ENCODE results near the gene ANKRD12.

ANKRD12 gene

GRCh38 chr18:9280849-9281248, 144.3 kb downstream of the ANKRD12 start:
- TF ChIP-seq EZH2phosphoT487 (IDR thresholded peaks at IDR 0.05; ENCODE audit: low read depth) (no peak), CTCF (IDR thresholded peaks at IDR 0.05; ENCODE audit: low read depth, low read length) (no peak)
- H3K79me2 ChIP-seq (ENCODE audit: low read length) = no peaks in the 10 kb centered on the region
- no peaks in the 10 kb centered on the region for H4K20me1 ChIP-seq (ENCODE audit: insufficient read depth, low read length)
- no peak overlapping the region for H2AFZ ChIP-seq (ENCODE audit: low read depth, low read length)
- H3K9ac ChIP-seq (ENCODE audit: low read length) = no peak overlapping the region
- H3K4me1 ChIP-seq (ENCODE audit: low read length) = no peaks in the 10 kb centered on the region
- no peaks in the 10 kb centered on the region for H3K27me3 ChIP-seq (ENCODE audit: low read depth, low read length)
- H3K27ac ChIP-seq (ENCODE audit: low read length) = no peak overlapping the region
- no peak overlapping the region for H3K4me2 ChIP-seq (ENCODE audit: low read length)
- H3K36me3 ChIP-seq (replicated peaks; ENCODE audit: low read depth, low read length) = peaks cover 28% of the 10 kb centered on the region
- no peaks in the 10 kb centered on the region for H3K9me3 ChIP-seq (ENCODE audit: insufficient read depth, low read length)
- H3K4me3 ChIP-seq (ENCODE audit: low read length) = no peak overlapping the region

GRCh38 chr18:9281780-9282179, 145.2 kb downstream of the ANKRD12 start:
- Histone ChIP-seq H3K79me2 (ENCODE audit: low read length) (no peaks in the 10 kb centered on the region), H4K20me1 (ENCODE audit: insufficient read depth, low read length) (no peaks in the 10 kb centered on the region), H2AFZ (ENCODE audit: low read depth, low read length) (no peak overlapping the region), H3K4me3 (ENCODE audit: low read length) (no peak overlapping the region), H3K36me3 (replicated peaks; ENCODE audit: low read depth, low read length) (peaks cover 23% of the 10 kb centered on the region), H3K4me1 (ENCODE audit: low read length) (no peaks in the 10 kb centered on the region), H3K27me3 (ENCODE audit: low read depth, low read length) (no peaks in the 10 kb centered on the region), H3K27ac (ENCODE audit: low read length) (no peak overlapping the region), H3K9me3 (ENCODE audit: insufficient read depth, low read length) (no peaks in the 10 kb centered on the region), H3K9ac (ENCODE audit: low read length) (no peak overlapping the region), H3K4me2 (ENCODE audit: low read length) (no peak overlapping the region)
- TF ChIP-seq CTCF (IDR thresholded peaks at IDR 0.05; ENCODE audit: low read depth, low read length) = no peak
- no peak for TF ChIP-seq EZH2phosphoT487 (IDR thresholded peaks at IDR 0.05; ENCODE audit: low read depth)

- Histone ChIP-seq H3K36me3 (replicated peaks; ENCODE audit: low read depth, low read length) (peaks cover 16% of the 10 kb centered on the region), H4K20me1 (ENCODE audit: insufficient read depth, low read length) (no peaks in the 10 kb centered on the region), H3K9ac (ENCODE audit: low read length) (no peak overlapping the region), H3K4me2 (ENCODE audit: low read length) (no peak overlapping the region), H2AFZ (ENCODE audit: low read depth, low read length) (no peak overlapping the region), H3K9me3 (ENCODE audit: insufficient read depth, low read length) (no peaks in the 10 kb centered on the region), H3K27me3 (ENCODE audit: low read depth, low read length) (no peaks in the 10 kb centered on the region), H3K79me2 (ENCODE audit: low read length) (no peaks in the 10 kb centered on the region), H3K4me1 (ENCODE audit: low read length) (no peaks in the 10 kb centered on the region), H3K27ac (ENCODE audit: low read length) (no peak overlapping the region), H3K4me3 (ENCODE audit: low read length) (no peak overlapping the region)
- no peak for TF ChIP-seq CTCF (IDR thresholded peaks at IDR 0.05; ENCODE audit: low read depth, low read length)
These were observed 147.2 kb downstream of the ANKRD12 start for GRCh38 chr18:9283791-9284190.

- Histone ChIP-seq H4K20me1 (ENCODE audit: insufficient read depth, low read length) (no peaks in the 10 kb centered on the region), H3K9ac (ENCODE audit: low read length) (no peak overlapping the region), H3K79me2 (ENCODE audit: low read length) (no peaks in the 10 kb centered on the region), H3K4me2 (ENCODE audit: low read length) (no peak overlapping the region), H2AFZ (ENCODE audit: low read depth, low read length) (no peak overlapping the region), H3K36me3 (replicated peaks; ENCODE audit: low read depth, low read length) (peaks cover 14% of the 10 kb centered on the region), H3K9me3 (ENCODE audit: insufficient read depth, low read length) (no peaks in the 10 kb centered on the region), H3K4me3 (ENCODE audit: low read length) (no peak overlapping the region), H3K27ac (ENCODE audit: low read length) (no peak overlapping the region), H3K27me3 (ENCODE audit: low read depth, low read length) (no peaks in the 10 kb centered on the region), H3K4me1 (ENCODE audit: low read length) (no peaks in the 10 kb centered on the region)
- TF ChIP-seq CTCF (IDR thresholded peaks at IDR 0.05; ENCODE audit: low read depth, low read length) (no peak), EZH2phosphoT487 (IDR thresholded peaks at IDR 0.05; ENCODE audit: low read depth) (no peak)
These were observed 149.0 kb downstream of the ANKRD12 start for GRCh38 chr18:9285604-9286003.
